ENCODE measurements around the gene ZNF559. TPM values are rescaled to one million over a fixed set of nuclear protein-coding genes. Genes with fewer than 3 reads are reported as not detected.

Gene ZNF559
- polyA plus RNA-seq, 3 donors = 56.7 to 72.3 (median 65.9) TPM

DNA sequence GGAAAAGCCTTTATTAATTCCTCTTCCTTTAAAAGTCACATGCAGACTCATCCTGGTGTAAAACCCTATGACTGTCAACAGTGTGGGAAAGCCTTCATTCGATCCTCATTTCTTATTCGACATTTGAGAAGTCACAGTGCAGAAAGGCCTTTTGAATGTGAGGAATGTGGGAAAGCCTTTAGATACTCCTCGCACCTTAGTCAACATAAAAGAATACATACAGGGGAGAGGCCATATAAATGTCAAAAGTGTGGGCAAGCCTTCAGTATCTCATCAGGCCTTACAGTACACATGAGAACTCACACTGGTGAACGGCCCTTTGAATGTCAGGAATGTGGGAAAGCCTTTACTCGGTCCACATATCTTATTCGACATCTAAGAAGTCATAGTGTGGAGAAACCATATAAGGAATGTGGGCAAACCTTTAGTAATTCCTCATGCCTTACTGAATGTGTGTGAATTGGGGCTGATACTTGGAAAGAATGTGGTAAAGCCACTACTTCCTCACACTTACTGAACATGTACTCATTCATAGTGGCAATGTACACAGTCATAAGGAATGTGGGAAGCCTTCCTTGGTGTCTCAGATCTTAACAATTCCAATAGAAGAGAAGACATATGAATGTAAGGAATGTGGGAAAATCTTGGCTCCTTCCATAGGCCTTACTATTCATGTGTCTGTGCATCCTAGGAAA is 18.8 kb downstream of the ZNF559 start:
- DNase-seq (ENCODE audit: extremely low read depth in 1 of 11, low read depth in 9 of 11, low spot score in 4 of 11) = no peak

DNA sequence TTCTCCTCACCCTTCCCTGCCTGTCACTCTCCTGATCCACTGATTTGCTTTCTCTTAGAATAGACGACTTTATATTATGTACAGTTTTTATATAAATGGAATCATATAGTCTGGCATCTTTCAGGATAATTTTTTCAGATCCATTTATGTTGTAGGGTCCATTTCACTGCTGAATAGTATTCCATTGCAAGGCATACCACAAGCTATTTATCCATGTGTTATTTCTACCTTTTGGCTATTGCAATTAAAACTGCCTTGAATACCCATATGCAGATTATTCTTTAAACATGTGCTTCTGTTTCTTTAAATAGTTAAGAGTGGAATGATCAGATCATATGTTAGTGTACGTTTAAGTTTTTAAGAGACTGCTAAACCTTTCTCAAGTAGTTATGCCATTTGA is 21.0 kb downstream of the ZNF559 start:
- no peak for DNase-seq (ENCODE audit: extremely low read depth in 1 of 11, low read depth in 9 of 11, low spot score in 4 of 11)

DNA sequence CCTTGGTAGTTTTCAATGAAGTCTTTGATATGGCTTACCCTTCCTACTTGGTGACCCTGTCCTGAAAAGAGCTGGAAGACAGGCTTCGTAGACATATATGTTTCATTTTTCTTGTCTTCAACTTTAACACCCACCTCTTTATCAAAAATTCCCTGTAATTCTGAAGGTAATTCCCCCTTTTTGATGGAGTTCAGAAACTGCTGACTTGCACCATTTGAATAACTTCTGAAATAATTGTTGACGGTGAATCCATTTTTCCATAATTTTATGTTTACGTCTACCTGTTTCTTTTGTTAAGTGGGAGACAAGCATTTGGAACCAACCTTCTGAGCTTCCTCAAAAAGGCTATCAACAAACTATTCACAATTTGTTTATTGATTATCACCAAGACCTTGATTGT is 24.3 kb downstream of the ZNF559 start:
- DNase-seq (ENCODE audit: extremely low read depth in 1 of 11, low read depth in 9 of 11, low spot score in 4 of 11) = no peak

DNA sequence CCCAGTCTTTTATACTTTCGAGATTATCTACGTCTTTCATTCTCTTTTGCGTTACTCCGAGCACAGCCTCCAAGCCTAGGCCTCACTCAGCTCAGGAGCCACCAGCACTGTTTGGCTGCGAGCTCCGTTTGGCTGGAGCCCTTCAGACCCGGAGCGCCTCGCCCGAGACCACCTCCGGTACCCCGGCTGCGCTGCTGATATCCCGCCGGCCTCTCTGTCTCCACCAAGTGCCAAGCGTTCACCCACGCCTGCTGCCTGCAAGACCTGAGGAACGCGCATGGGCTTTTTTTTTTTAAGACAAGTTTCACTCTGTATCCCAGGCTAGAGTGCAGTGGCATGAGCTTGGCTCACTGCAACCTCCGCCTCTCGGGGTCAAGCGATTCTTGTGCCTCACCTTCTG is 24.7 kb downstream of the ZNF559 start:
- DNase-seq (ENCODE audit: extremely low read depth in 1 of 11, low read depth in 9 of 11, low spot score in 4 of 11) = no peak

DNA sequence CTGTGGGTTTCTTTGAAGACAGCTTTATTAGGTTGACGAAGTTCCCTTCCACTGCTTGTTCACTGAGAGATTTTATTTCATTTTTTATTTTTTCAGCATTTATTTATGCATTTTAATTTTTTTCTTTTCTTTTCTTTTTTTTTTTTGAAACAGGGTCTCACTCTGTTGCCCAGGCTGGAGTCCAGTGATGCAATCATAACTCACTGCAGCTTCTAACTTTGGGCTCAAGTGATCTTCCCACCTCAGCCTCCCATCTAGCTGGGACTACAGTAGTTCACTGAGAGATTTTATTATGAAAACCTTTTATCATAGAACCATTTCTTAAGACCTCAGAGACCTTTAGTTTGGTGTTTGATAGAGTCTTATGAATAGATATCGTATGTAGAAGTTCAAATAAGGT is 28.5 kb downstream of the ZNF559 start:
- no peak for DNase-seq (ENCODE audit: extremely low read depth in 1 of 11, low read depth in 9 of 11, low spot score in 4 of 11)

DNA sequence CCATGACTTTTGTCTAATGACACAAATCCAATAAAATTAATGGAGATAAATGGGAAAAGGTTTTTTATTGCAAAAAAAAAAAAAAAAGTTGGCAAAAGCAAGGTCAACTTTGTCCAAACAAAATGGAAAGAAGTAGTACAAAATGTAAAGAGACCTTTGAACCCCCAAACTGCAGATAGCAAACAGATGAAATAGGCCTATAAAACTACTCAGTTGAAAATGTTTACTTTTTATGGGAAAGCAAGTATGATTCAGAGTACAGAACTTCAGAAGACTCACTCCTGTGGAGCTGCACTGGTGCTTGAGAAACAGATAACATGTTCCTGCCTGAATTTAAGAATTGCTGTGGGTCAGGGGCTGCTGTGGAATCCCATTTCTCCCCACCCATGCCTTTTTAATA is 29.0 kb downstream of the ZNF559 start:
- no peak for DNase-seq (ENCODE audit: extremely low read depth in 1 of 11, low read depth in 9 of 11, low spot score in 4 of 11)

DNA sequence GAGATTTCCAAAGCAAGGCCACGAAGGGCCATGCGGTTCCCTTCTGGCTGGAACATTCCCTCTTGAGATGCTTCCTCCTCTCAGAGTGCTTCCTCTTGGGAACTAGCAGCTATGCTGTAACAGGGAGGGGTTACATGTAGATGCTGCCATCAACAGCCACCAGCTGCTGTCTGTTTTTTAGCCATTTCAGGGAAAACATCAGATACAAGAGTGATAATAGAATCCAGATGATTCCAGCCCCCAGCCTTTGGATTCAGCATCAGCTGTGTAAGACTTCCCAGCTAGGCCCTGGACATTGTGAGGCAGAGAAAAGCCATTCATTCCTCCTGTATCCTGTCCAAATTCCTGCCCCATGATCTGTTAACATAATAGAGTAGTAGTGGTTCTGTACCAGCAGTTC is 30.7 kb downstream of the ZNF559 start:
- DNase-seq (ENCODE audit: extremely low read depth in 1 of 11, low read depth in 9 of 11, low spot score in 4 of 11) = no peak

DNA sequence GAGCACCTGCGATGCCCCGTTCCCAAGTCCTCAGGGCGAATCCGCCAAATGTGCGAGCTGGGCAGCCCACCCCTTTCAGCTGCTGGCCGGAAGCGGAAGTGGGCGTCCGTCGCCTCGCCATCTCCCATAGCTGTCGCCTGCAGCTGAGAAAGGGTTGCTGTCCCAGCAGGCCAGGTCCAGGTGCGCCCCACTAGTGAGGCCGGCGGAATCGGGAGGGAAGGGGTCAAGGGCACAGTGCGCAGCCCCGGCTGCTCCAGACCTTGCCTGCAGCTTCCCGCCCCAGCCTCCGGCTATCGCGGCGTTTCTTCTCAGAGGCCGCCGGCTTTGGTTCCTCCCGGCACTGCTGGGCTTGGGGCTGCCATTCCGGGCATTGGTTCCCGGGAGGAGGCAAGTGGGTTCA is 38.9 kb downstream of the ZNF559 start, which contains the start of gene ZNF177:
Gene ZNF177 (plus strand): TSS at position 109 of the 400 bp plus-strand sequence. CDS start 15,299 bp downstream, outside the sequence.
- peak in 9 of 11 donors; percentile 25 to 46 (median 34) for DNase-seq (ENCODE audit: extremely low read depth in 1 of 11, low read depth in 9 of 11, low spot score in 4 of 11)

DNA sequence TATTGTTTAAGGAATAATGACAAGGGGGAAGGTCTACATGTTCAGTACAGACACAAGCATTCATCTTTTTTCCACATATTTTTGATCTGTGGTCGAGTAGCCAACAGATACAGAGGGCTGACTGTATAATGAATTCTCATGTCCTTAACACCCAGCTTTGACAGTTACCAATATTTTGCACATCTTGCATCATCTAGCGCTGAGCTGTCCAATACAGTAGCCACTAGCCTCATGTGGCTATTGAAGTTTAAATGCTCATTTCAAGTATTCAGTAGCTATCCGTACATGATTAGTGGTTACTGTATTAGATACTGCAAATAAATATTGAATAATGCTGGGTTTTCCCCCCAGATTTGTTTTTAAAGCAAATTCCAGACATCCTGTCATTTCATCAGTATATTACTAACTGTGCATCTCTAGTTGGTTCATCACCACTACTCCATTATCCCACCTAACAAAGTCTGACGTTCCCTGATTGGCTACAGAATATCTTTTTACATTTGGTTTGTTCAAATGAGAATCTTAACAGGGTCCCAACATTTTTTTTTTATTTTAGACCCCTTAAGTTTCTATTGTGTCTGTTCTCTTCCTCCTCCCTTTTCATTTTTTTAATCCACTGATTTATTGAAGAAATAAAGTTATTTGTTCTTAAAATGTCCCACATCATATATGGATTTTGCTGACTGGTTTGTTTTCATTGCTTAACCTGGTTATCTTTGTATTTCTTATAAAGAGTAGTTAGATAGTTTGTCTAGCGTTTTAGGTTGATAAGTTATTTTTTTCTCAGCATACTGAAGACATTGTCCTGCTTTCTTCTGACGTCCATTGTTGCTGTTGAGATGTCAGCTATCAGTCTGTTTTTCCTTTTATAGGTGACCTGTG is 47.0 kb downstream of the ZNF559 start:
- no peak for DNase-seq (ENCODE audit: extremely low read depth in 1 of 11, low read depth in 9 of 11, low spot score in 4 of 11)

DNA sequence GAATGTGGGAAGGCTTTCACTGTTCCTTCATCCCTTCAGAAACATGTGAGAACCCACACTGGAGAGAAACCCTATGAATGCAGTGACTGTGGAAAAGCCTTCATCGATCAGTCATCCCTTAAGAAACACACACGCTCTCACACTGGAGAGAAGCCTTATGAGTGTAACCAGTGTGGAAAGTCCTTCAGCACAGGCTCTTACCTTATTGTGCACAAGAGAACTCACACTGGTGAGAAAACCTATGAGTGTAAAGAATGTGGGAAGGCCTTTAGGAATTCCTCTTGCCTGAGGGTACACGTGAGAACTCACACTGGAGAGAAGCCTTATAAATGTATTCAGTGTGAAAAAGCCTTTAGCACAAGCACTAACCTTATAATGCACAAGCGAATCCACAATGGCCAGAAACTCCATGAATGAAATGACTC is 57.4 kb downstream of the ZNF559 start:
- DNase-seq (ENCODE audit: extremely low read depth in 1 of 11, low read depth in 9 of 11, low spot score in 4 of 11) = no peak

Other genes starting within 250 kb of the ZNF559 start
- under 1 TPM; 0.07 to 0.21 (median 0.09) TPM for gene OR1M1, start 237.1 kb upstream of the ZNF559 start, polyA plus RNA-seq (ENCODE audit: insufficient read length in 3 of 3)
- gene OR7G2, start 216.7 kb upstream of the ZNF559 start, polyA plus RNA-seq (ENCODE audit: insufficient read length in 3 of 3) = under 1 TPM in 1 of 3 donors, not detected in 2; 0.09 TPM
- gene OR7G1, start 208.4 kb upstream of the ZNF559 start, polyA plus RNA-seq (ENCODE audit: insufficient read length in 3 of 3) = not detected
- gene OR7G3, start 197.2 kb upstream of the ZNF559 start, polyA plus RNA-seq (ENCODE audit: insufficient read length in 3 of 3) = not detected
- gene ZNF317, start 183.8 kb upstream of the ZNF559 start, polyA plus RNA-seq (ENCODE audit: insufficient read length in 3 of 3) = 10 to 100 TPM; 36.1 to 37.7 (median 36.9) TPM
- gene OR7D2, start 145.2 kb upstream of the ZNF559 start, polyA plus RNA-seq (ENCODE audit: insufficient read length in 3 of 3) = under 1 TPM; 0.14 to 0.16 (median 0.14) TPM
- gene OR7D4, start 104.6 kb upstream of the ZNF559 start, polyA plus RNA-seq (ENCODE audit: insufficient read length in 3 of 3) = under 1 TPM; 0.04 to 0.08 (median 0.05) TPM
- not detected for gene OR7E24, start 73.2 kb upstream of the ZNF559 start, polyA plus RNA-seq (ENCODE audit: insufficient read length in 3 of 3)
- gene ZNF699, start 14.3 kb upstream of the ZNF559 start, polyA plus RNA-seq (ENCODE audit: insufficient read length in 3 of 3) = 1 to 10 TPM; 6.7 to 7.4 (median 7.1) TPM
- gene ZNF177, start 38.8 kb downstream of the ZNF559 start, polyA plus RNA-seq (ENCODE audit: insufficient read length in 3 of 3) = 10 to 100 TPM; 10.0 to 14.0 (median 13.9) TPM
- 10 to 100 TPM; 36.3 to 67.1 (median 38.1) TPM for gene ZNF266, start 111.4 kb downstream of the ZNF559 start, polyA plus RNA-seq (ENCODE audit: insufficient read length in 3 of 3)
- under 1 TPM; 0.56 to 0.93 (median 0.67) TPM for gene ZNF560, start 174.4 kb downstream of the ZNF559 start, polyA plus RNA-seq (ENCODE audit: insufficient read length in 3 of 3)
- 10 to 100 TPM; 20.3 to 25.0 (median 24.4) TPM for gene ZNF426, start 214.5 kb downstream of the ZNF559 start, polyA plus RNA-seq (ENCODE audit: insufficient read length in 3 of 3)